GM20000 (cell line): ENCODE results near the gene MATN1.

ENCODE experiments used
- DNase-seq: peaks from one replicate; pipeline ENCODE4 v3.0.0; 2012; ENCODE audit warnings: low spot score
- CTCF ChIP-seq: IDR thresholded peaks from 2 replicates; pipeline ENCODE4 v1.5.1; 2012; ENCODE audit warnings: mild to moderate bottlenecking, control low read depth; ENCODE audit errors: extremely low read depth, missing control alignments

The MATN1 gene

GRCh38 chr1:30746212-30747032 lies 23.0 kb upstream of the MATN1 start:
- no peak for TF ChIP-seq CTCF
- no peak for DNase-seq

GRCh38 chr1:30745834-30746208 lies 22.4 kb upstream of the MATN1 start:
- TF ChIP-seq CTCF, result no peak
- no peak for DNase-seq

GRCh38 chr1:30745156-30745833 lies 21.9 kb upstream of the MATN1 start:
- no peak for DNase-seq
- no peak for TF ChIP-seq CTCF

GRCh38 chr1:30744060-30744756 lies 20.8 kb upstream of the MATN1 start:
- no peak for TF ChIP-seq CTCF
- DNase-seq, result peak; percentile 57

GRCh38 chr1:30743584-30744059 lies 20.2 kb upstream of the MATN1 start:
- TF ChIP-seq CTCF, result no peak
- peak; percentile 74 for DNase-seq

DNA sequence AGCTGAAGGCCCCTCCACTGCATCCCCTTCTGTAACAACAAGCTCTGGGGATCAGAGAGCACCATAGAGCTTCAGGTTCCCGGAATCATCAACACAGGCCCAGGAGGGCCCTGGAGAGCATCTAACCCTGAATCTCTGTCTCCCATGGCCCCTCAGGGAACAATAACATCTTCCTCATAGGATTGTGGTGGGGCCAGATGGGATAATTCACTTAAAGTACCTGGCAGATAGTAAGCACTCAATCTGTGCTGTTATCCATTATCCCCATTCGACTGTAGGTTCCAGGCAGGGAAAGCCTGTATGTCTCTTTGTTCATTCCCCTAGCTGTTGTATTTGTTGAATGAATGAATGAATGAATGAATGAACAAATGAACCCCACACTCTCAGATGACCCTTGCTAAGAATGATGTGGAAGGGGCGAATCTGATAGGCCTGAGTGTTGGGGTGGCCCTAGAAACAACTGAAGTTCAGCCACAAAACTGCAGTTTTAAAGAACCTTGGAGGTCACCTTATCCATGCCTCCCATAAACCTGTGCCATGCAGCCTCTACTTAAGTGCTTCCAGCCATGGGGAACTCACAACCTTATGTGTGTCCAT lies 19.7 kb upstream of the MATN1 start:
- TF ChIP-seq CTCF, result no peak

More for the DNA sequence above, 19.7 kb upstream of the MATN1 start:
- no peak for DNase-seq
